Heart right ventricle (tissue), 16 donors: ENCODE measurements around the gene TRABD2B. TPM values are rescaled to one million over a fixed set of nuclear protein-coding genes. Genes with fewer than 3 reads are reported as not detected.
A peak's percentile ranks its signal among the peaks of the same experiment; 100 is the strongest.

Source experiments
- ATAC-seq, 8 donors: fragments of 200-7000 bp; cut with Tn5 transposase; one replicate each; pipeline ENCODE4 v1.9.1; 2020; ENCODE audit warnings: mild to moderate bottlenecking in 8 of 8, moderate library complexity in 8 of 8, moderate number of reproducible peaks in 1 of 8
- DNase-seq, 2 donors: peaks; one replicate each; pipeline ENCODE4 v3.0.0-alpha.2; 2020
- H3K27ac ChIP-seq, 10 donors: fragments of 200-600 bp; sonication (generic) in 2 of 10; one replicate each; pipeline versions ENCODE4 v1.5.0 to v1.8.0; 2020 to 2022; ENCODE audit warnings: mild to moderate bottlenecking in 3 of 10
- H3K27me3 ChIP-seq, 7 donors: fragments of 200-600 bp; one replicate each; pipeline ENCODE4 v1.8.0; 2021 to 2022; ENCODE audit warnings: mild to moderate bottlenecking in 2 of 7
- H3K36me3 ChIP-seq, 9 donors: fragments of 200-600 bp; sonication (generic) in 1 of 9; one replicate each; pipeline versions ENCODE4 v1.5.0 to v1.8.0; 2020 to 2022; ENCODE audit warnings: mild to moderate bottlenecking in 2 of 9
- H3K4me1 ChIP-seq, 9 donors: fragments of 200-600 bp; sonication (generic) in 1 of 9; one replicate each; pipeline versions ENCODE4 v1.5.0 to v1.8.0; 2020 to 2022; ENCODE audit warnings: mild to moderate bottlenecking in 4 of 9
- H3K4me3 ChIP-seq, 10 donors: fragments of 200-600 bp; sonication (generic) in 2 of 10; one replicate each; pipeline versions ENCODE4 v1.5.0 to v1.8.0; 2020 to 2022; ENCODE audit warnings: mild to moderate bottlenecking in 7 of 10, moderate library complexity in 2 of 10
- H3K9me3 ChIP-seq, 11 donors: fragments of 200-600 bp in 10 of 11; sonication (generic) in 2 of 11; one replicate each; pipeline versions ENCODE4 v1.5.0 to v1.8.0; 2013 to 2022; ENCODE audit warnings: mild to moderate bottlenecking in 2 of 11, control low read depth in 1 of 11, moderate library complexity in 1 of 11
- CTCF ChIP-seq, 9 donors: fragments of 200-600 bp; sonication (generic) in 2 of 9; IDR thresholded peaks; one replicate each; pipeline versions ENCODE4 v1.5.0 to v1.8.0; 2021 to 2022; ENCODE audit warnings: antibody characterized with exemption in 9 of 9, mild to moderate bottlenecking in 5 of 9, moderate library complexity in 1 of 9
- WGBS, 2 donors: extraction: QIAGEN DNeasy Blood & Tissue Kit; methylation state at CpG; one replicate each; pipeline ENCODE4 v1.1.7; 2013; ENCODE audit warnings: inconsistent platforms in 1 of 2; 5-methylcytosine and 5-hydroxymethylcytosine counted together
- intact Hi-C, 10 donors: fragments of 100-400 bp; cut with DNase I; formaldehyde crosslinking; loops; one replicate each; pipeline versions ENCODE4 v1.11.1 to v1.14.2; 2022
- polyA plus RNA-seq, 2 donors: library from polyadenylated mRNA; stranded (reverse); fragments of 200-250 nt; gene quantifications; one replicate each; pipeline ENCODE4 v1.2.3, GENCODE V29; 2013
- total RNA-seq, 10 donors: library from RNA; stranded (reverse); fragmentation: NEBNext Ultra II Directional in 3 of 10; extraction: Animal tissue kit (Norgen Biotek cat#: 25700) in 3 of 10; gene quantifications; one replicate each; pipeline versions ENCODE4 v1.2.1 to v1.2.4, GENCODE V29; 2021 to 2023
- donor health status: Arrhythmogenic right ventricular cardiomyopathy.
- donor health status: ischemic (EF 13 %, LVEDD 7.1; RV severe dilation, severe dysfunction).
- donor health status: healthy with polysubstance abuse.
- donor health status: DM: no; HTN: yes; CAD: no.
- donor health status: DM: no; HTN: no; CAD: no.
- donor health status: ischemic (EF 25% LVEDD 6.9; RV normal size, moderate dysfunction).
- donor health status: ischemic (EF 25% LVEDD 5.7; RV mildly dilated, moderate dysfunction).
- donor health status: healthy.
- donor health status: DM: yes; HTN: yes; CAD: no.
- donor health status: Ischemic cardiomyopathy.
- donor health status: ischemic (EF 35%, LVEDD 5.7; RV mildly dilated, moderate dysfunction).
- donor health status: nonischemic (EF 11% LVEDD 7.7; RV severe dilation, severe dysfunction).
- donor health status: DM: yes; HTN: yes; CAD: no.
- donor health status: PGD.
- donor health status: ischemic (EF 29% LVEDD 5.4; RV normal size, mild dysfunction).
- donor health status: nonischemic (EF 23%, LVEDD 6.1; RV moderate dilation, normal function).

The TRABD2B gene
- total and polyA plus RNA-seq, 12 donors: 0.21 to 1.1 (median 0.53) TPM

GRCh38 chr1:47837866-47838561 lies 159.2 kb downstream of the TRABD2B start:
- Histone ChIP-seq H3K4me1 (peaks cover 0 to 16% (median 0%) of the 10 kb centered on the region in 9 donors), H3K36me3 (no peaks in the 10 kb centered on the region), H3K9me3 (peaks cover 0 to 26% (median 14%) of the 10 kb centered on the region in 11 donors), H3K4me3 (no peak overlapping the region), H3K27ac (peak overlapping the region in 3 of 10 donors; percentile 43 to 59 (median 52)), H3K27me3 (no peaks in the 10 kb centered on the region)
- TF ChIP-seq CTCF (IDR thresholded peaks at IDR 0.05): no peak
- 85 to 92% methylated on average over 5 of the region's 5 CpGs for WGBS, 2 donors
- ATAC-seq (peak in 1 of 8 donors; percentile 9), DNase-seq (no peak)
- intact Hi-C loops: loop anchor here in 1 of 10 donors (10.0 kb wide), 1 partner anchor 97 kb away; no protein-coding TSS in a partner anchor

DNA sequence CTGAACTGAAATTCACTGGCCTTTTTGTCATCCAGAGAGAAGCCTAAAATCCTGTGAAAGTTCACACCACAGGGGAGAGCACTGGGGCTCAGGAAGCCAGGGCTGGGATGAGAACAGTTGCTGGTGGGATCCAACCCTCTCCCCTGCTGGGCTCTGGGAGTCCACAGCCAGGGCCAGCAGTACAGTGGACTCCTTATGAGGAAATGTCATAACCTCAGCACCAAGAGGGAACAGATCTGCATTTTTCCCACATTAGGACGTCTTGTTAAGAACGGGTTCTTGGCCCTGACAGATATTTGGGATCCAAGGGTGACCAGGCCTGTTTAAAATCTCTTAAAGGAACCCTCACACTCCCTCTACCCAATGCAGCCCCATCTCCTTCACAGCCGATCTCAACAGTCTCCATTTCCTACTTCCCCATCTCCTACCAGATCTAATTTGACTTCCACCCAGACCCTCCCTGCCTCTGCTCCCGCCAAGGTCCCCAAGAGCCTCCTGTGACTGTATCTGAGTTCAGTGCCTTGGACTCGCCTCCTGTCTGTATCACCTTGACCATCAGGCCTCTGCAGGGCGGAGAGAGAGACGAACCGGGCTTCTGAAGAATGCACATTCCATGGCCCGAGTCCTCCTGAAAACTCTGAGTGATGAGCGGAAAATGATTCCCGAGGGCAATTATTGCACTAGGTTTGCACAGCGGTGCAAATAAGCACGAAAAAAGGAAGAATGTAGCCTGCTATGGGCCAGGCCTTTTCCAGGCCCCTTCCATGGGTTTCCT lies 159.9 kb downstream of the TRABD2B start:
- Histone ChIP-seq H3K9me3 (peaks cover 0 to 26% (median 14%) of the 10 kb centered on the region in 11 donors), H3K36me3 (no peaks in the 10 kb centered on the region), H3K4me1 (peaks cover 0 to 16% (median 0%) of the 10 kb centered on the region in 9 donors), H3K4me3 (no peak overlapping the region), H3K27ac (peak overlapping the region in 6 of 10 donors; percentile 39 to 59 (median 52)), H3K27me3 (no peaks in the 10 kb centered on the region)
- DNase-seq (peak in 1 of 2 donors; percentile 16), ATAC-seq (peak; percentile 38 to 81 (median 72))
- no peak for TF ChIP-seq CTCF (IDR thresholded peaks at IDR 0.05)
- 72 to 79% methylated on average over 13 of the region's 13 CpGs for WGBS, 2 donors
- intact Hi-C loops: loop anchor here in 1 of 10 donors (10.0 kb wide), 1 partner anchor 98 kb away; no protein-coding TSS in a partner anchor

GRCh38 chr1:47835409-47835808 lies 161.8 kb downstream of the TRABD2B start:
- intact Hi-C loops: loop anchor here in 1 of 10 donors (10.0 kb wide), 1 partner anchor 99 kb away; no protein-coding TSS in a partner anchor
- WGBS, 2 donors: 72 to 74% methylated on average over 2 of the region's 2 CpGs
- ATAC-seq: no peak
- Histone ChIP-seq H3K27ac (no peak overlapping the region), H3K4me3 (no peak overlapping the region), H3K36me3 (no peaks in the 10 kb centered on the region), H3K27me3 (no peaks in the 10 kb centered on the region), H3K9me3 (peaks cover 0 to 26% (median 14%) of the 10 kb centered on the region in 11 donors), H3K4me1 (peaks cover 0 to 11% (median 0%) of the 10 kb centered on the region in 9 donors)
- no peak for TF ChIP-seq CTCF (IDR thresholded peaks at IDR 0.05)
- no peak for DNase-seq

DNA sequence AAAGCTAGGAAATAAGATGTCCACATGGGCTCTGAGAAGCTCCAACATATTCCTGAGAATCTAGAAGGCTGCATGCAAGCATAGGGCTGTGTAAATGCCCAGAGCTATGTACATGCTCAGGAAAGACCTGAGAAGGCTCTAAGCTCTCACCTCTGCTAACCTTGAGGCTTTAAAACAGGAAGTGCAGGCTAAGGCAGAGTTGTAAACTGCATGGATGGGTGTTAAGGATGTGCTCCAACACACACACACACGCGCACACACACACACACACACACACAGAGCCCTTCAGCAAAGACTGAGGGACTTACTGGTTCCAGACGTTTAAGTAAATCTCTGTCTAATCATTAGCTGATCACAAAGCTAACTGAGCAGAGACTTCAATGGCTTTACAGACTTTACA lies 162.9 kb downstream of the TRABD2B start:
- ATAC-seq: no peak
- H3K4me1 ChIP-seq: peaks cover 0 to 13% (median 0%) of the 10 kb centered on the region in 9 donors
- no peak overlapping the region for H3K27ac ChIP-seq
- peaks cover 0 to 26% (median 14%) of the 10 kb centered on the region in 11 donors for H3K9me3 ChIP-seq
- TF ChIP-seq CTCF (IDR thresholded peaks at IDR 0.05): no peak
- WGBS, 2 donors: 52 to 58% methylated on average over 3 of the region's 3 CpGs
- intact Hi-C loops: loop anchor here in 1 of 10 donors (10.0 kb wide), 1 partner anchor 100 kb away; no protein-coding TSS in a partner anchor
- no peaks in the 10 kb centered on the region for H3K36me3 ChIP-seq
- H3K4me3 ChIP-seq: no peak overlapping the region
- DNase-seq: no peak
- peaks cover 0 to 1% (median 0%) of the 10 kb centered on the region in 7 donors for H3K27me3 ChIP-seq
